Mesothelial cell of epicardium (in vitro differentiated cells): ENCODE measurements around the gene CLN5. TPM values are rescaled to one million over a fixed set of nuclear protein-coding genes. Genes with fewer than 3 reads are reported as not detected.

Experiments used
- DNase-seq, 2 experiments: peaks; one replicate each; pipeline ENCODE4 v3.0.0; 2021; ENCODE audit warnings: low spot score in 2 of 2; ENCODE audit not compliant: unreplicated experiment in 2 of 2
- H3K27ac Mint-ChIP-seq: 2 replicates; pipeline ENCODE4 v1.8.0; 2021; ENCODE audit warnings: mixed read lengths
- H3K27me3 Mint-ChIP-seq: 2 replicates; pipeline ENCODE4 v1.8.0; 2021; ENCODE audit warnings: low read depth, mixed read lengths
- H3K36me3 Mint-ChIP-seq: 2 replicates; pipeline ENCODE4 v1.8.0; 2021; ENCODE audit warnings: mixed read lengths
- H3K4me1 Mint-ChIP-seq: 2 replicates; pipeline ENCODE4 v1.8.0; 2021; ENCODE audit warnings: mixed read lengths
- H3K4me3 Mint-ChIP-seq: 2 replicates; pipeline ENCODE4 v1.8.0; 2021; ENCODE audit warnings: mild to moderate bottlenecking, moderate library complexity, mixed read lengths
- H3K9me3 Mint-ChIP-seq: 2 replicates; pipeline ENCODE4 v1.8.0; 2021; ENCODE audit warnings: mixed read lengths
- total RNA-seq: library from RNA; stranded (reverse); gene quantifications from 3 replicates; pipeline ENCODE4 v1.2.1, GENCODE V29; 2021
- TF ChIP-seq, protein P1 (sequence below): fragments of 200-600 bp; sonication (generic); IDR thresholded peaks from one replicate; pipeline ENCODE4 v1.5.0; 2021; ENCODE audit warnings: antibody characterized with exemption; ENCODE audit not compliant: unreplicated experiment

CLN5 gene
- total RNA-seq, 1 donor from 2014 or later, result 26.6 TPM

DNA sequence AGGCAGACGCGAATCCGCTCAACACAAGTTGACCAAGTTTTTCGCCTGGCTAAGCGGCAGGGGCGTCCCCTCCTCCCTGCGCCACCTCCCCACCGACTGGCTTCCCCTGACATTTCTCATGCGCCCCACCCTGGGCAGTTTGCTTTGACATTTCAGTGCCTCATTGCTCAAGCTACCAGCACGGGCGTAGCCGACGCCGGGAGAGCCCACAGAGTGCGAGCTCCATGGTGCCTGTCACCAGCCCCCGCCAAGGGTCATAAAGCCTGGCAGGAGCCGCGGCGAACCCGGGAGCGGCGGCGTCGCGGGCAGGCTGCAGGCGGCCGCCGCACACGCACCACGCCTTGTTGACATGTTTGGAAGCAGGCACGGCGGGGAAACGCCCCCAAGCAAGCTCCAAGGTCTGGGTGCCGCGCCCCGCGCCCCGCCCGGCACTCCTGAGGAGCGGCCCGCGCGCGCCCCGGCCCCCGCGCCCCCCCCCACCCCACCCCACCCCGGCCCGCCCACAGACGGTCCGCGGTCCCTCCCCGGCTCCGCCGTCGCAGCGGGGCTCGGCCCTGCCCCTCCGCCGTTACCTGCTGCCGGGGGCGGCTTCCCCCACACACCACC lies 34.5 kb downstream of the CLN5 start:
- H3K27me3 Mint-ChIP-seq, result no peaks in the 10 kb centered on the region
- peaks cover 4% of the 10 kb centered on the region for H3K9me3 Mint-ChIP-seq
- peak; percentile 42 to 64 for DNase-seq
- peaks cover 3% of the 10 kb centered on the region for H3K36me3 Mint-ChIP-seq
- TF ChIP-seq, protein P1, sequence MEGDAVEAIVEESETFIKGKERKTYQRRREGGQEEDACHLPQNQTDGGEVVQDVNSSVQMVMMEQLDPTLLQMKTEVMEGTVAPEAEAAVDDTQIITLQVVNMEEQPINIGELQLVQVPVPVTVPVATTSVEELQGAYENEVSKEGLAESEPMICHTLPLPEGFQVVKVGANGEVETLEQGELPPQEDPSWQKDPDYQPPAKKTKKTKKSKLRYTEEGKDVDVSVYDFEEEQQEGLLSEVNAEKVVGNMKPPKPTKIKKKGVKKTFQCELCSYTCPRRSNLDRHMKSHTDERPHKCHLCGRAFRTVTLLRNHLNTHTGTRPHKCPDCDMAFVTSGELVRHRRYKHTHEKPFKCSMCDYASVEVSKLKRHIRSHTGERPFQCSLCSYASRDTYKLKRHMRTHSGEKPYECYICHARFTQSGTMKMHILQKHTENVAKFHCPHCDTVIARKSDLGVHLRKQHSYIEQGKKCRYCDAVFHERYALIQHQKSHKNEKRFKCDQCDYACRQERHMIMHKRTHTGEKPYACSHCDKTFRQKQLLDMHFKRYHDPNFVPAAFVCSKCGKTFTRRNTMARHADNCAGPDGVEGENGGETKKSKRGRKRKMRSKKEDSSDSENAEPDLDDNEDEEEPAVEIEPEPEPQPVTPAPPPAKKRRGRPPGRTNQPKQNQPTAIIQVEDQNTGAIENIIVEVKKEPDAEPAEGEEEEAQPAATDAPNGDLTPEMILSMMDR, result no peak
- peaks cover 70% of the 10 kb centered on the region for H3K4me1 Mint-ChIP-seq
- peak overlapping the region; percentile 90 for H3K4me3 Mint-ChIP-seq
- H3K27ac Mint-ChIP-seq, result peak overlapping the region; percentile 91

DNA sequence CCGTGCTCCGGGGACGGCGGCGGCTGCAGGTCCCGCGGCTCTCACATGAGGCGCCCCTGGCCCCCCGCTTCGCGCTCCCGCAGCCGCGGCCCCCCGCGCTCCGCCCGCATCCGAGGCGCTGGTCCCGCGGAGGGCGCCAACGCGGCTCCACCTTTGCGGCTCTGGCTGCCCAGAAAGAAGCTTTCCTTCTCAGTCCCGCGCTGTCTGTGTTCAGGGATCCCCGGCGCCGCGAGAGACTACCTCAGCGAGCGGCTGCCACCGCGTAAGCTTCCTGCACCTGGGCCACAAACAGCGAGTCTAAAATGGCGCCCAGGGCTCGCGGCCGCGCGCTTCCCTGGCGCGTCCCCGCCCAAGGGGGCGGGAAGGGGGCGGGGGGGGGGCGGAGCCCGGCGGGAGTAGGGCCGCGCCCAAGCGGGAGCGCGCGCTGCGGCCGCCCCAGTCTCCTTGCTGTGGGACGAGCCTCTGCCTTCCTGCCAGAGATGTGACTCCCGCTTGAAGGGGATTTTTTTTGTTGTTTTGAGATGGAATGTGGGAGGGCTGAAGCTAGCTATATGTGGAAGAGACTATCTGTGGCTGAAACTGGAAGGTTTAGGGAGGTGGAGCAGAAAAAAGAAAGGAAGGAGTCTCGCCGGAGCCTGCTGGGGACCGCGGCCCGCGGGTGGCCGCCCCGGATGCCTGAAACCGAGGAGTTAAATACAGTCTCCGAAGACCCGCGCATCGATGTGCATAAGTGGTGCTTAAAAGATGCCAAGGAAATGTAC lies 35.2 kb downstream of the CLN5 start, which contains the start of gene FBXL3:
Gene FBXL3, minus strand, starts transcription at position 299 of the 761 bp plus-strand sequence. CDS start 5,299 bp downstream, outside the sequence.
- peak within 1 kb of the TSS; percentile 90 for H3K4me3 Mint-ChIP-seq
- peaks cover 66% of the 10 kb centered on the region for H3K4me1 Mint-ChIP-seq
- H3K36me3 Mint-ChIP-seq, result peaks cover 6% of the 10 kb centered on the region
- H3K27ac Mint-ChIP-seq, result peak within 1 kb of the TSS; percentile 96
- H3K27me3 Mint-ChIP-seq, result no peaks in the 10 kb centered on the region
- peak; percentile 73 to 82 for DNase-seq
- H3K9me3 Mint-ChIP-seq, result peaks cover 10% of the 10 kb centered on the region
- TF ChIP-seq, protein P1, result no peak

DNA sequence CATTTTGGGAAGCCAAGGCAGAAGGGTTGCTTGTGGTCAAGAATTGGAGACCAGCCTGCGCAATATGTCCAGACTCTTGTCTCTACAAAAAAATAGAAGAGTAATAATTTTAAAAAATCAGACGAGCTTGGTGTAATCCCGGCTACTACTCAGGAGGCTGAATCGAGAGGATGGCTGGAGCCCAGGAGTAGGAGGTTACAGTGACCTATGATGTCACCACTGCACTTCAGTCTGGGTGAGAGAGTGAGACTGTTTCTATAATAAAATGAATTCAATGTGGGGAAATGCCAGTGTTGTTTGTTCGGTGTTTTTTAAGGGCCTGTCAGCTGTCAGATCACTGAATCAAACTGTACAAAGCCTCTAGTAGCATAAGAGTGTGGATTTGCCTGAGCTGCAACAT lies 36.3 kb downstream of the CLN5 start:
- Mint-ChIP-seq H3K27ac (peak overlapping the region; percentile 96), H3K9me3 (peaks cover 12% of the 10 kb centered on the region), H3K36me3 (peaks cover 6% of the 10 kb centered on the region), H3K27me3 (no peaks in the 10 kb centered on the region), H3K4me1 (peaks cover 55% of the 10 kb centered on the region), H3K4me3 (peak overlapping the region; percentile 82)
- TF ChIP-seq, protein P1, result no peak
- no peak for DNase-seq

DNA sequence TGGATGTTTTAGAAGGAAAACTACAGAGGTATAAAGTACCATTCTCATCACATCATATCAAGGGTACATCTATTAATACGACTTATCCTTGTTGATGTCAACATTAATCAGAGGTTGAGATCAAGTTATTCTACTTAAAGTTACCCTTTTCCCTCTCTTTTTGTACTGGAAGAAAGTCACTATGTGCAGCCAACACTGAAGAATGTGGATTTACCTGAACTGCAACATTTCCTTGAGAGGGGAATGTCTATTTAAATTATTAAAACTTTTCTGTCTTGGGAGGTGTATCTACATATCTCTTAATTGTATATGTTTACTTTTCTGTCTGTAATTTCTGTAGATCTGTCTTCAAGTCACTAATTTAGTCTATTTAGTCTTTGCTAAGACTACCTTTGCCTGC lies 37.6 kb downstream of the CLN5 start:
- Mint-ChIP-seq H3K27me3 (no peaks in the 10 kb centered on the region), H3K36me3 (peaks cover 6% of the 10 kb centered on the region), H3K9me3 (peaks cover 16% of the 10 kb centered on the region), H3K4me1 (peaks cover 43% of the 10 kb centered on the region), H3K27ac (peak overlapping the region; percentile 75), H3K4me3 (no peak overlapping the region)
- TF ChIP-seq, protein P1, result no peak
- DNase-seq, result no peak

DNA sequence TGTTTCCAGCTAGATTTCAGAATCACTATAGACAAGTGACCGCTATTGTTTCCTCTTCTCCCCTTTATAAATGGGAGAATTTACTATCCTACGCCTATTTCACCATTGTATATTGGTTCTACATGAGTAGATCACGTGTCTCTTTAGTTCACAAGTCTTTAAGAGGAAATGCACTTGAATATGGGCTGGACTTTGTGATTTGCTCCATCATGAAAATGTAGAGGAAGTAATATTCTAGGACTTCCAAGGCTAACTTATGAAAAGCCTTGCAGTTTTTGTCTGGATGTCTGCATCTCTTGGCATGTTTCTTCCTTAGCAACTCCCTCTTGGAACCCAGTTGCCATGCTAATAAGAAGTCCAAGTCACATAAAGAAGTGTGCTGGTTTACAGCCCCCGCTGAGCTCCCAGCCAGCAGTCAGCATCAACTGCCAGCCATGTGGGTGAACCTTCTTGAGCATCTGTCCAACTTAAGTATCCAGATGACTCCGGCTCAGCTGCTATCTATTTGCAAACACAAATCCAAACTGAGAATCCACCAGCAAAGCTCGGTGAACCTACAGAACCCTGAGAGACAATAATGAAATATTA lies 39.9 kb downstream of the CLN5 start:
- Mint-ChIP-seq H3K4me1 (peaks cover 27% of the 10 kb centered on the region), H3K9me3 (peaks cover 16% of the 10 kb centered on the region), H3K27ac (no peak overlapping the region), H3K27me3 (no peaks in the 10 kb centered on the region), H3K36me3 (peaks cover 6% of the 10 kb centered on the region), H3K4me3 (no peak overlapping the region)
- no peak for DNase-seq
- TF ChIP-seq, protein P1, result no peak
